Stimulated activated CD4-positive, alpha-beta T cell treated with anti-CD3 and anti-CD28 coated beads, Interleukin-4, amount 100 ng/mL, for 48 hours (primary cell): ENCODE results near the gene LYRM7.
"Not testable (repeated sequence)": the region's sequence is repeated elsewhere in the genome, so short reads cannot be mapped to it uniquely, and the experiment has no call there.

Source experiments
- DNase-seq, 2 donors: peaks; one replicate each; pipeline ENCODE4 v3.0.0-alpha.2; 2020; ENCODE audit warnings: low read depth in 2 of 2

Gene LYRM7

GRCh38 chr5:131180407-131180806 lies 9.7 kb downstream of the LYRM7 start:
- no peak for DNase-seq

- DNase-seq: no peak
Measured at GRCh38 chr5:131182839-131183238, 12.1 kb downstream of the LYRM7 start.

DNA sequence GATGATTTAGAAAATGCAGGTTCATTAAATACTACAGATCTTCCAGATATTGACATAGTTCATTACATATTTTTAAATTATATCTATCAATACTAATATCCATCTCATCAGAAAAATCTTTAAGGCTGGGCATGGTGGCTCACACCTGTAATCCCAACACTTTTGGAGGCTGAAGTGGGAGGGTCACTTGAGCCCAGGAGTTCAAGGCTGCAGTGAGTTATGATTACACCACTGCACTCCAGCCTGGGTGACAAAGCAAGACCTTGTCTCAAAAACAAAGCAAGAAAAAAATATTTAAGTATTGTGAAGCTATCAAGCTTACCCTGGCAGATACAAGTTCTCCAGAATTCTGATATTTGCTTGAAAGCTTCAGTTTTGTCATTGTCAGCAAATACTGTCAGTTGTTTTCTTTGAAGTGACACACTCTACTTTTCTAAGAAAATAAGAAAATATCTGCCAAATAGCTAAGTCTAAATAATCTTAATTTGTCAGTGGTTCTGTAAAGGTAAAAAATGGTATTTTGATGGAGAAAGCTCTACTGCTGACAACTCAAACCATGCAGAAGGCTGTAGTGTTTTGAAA lies 14.9 kb downstream of the LYRM7 start:
- no peak for DNase-seq

DNA sequence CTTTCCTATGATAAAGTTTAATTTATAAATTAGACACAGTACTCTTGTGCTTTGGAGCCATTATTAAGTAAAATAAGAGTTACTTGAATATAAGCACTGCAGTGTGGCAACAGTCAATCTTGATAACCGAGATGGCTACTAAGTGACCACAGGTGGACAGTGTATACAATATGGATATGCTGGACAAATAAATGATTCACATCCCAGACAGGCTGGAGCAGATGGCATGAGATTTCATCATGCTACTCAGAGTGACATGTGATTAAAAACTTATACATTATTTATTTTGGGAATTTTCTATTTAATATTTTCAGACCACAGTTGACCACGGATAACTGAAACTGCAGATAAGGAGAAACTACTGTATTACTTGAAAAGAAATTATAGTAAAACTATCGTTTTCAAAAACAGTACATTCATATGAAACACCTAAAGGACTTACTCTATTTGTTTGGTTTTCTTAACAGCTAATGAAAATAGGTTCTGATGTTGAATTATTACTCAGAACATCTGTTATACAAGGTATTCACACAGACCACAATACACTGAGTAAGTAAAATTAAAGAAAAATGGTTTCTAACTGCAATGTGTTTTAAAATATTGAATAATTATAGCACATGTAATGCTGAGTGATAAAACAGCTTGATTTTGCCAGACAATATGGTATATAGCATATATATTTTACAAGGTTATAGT lies 16.0 kb downstream of the LYRM7 start:
- no peak for DNase-seq

DNA sequence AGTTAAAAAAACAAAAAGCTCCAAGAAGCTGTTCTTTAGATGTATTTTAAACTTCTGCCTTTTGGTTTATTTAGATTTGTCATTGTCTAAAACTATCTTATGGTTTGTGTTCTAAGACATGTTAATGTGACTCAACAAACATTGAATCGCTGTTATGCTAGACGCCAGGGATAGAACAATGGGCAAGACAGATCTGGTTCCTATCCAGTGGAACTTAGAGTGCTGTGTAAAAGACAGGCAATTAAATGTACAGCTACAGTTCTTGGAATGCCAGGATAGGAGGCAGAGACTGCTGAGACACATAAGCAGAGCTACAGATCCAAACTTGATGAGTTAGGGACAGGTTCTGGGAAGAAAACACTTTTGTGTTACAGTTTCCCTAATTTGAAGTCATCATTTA lies 22.4 kb downstream of the LYRM7 start:
- no peak for DNase-seq

DNA sequence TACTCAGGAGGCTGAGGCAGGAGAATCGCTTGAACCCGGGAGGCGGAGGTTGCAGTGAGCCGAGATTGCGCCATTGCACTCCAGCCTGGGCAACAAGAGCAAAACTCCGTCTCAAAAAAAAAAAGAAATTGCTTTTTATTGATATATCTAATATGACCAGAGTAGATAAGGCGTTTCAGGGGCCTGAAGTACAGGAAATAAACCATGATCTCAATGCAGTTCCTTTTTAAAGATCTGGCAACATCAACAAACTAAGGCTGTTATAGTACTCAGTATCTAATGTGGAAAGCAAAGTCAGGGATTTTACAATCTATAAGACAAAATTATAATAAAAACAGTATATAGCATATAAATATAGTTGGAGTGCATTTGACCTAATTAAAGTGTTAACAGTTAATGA lies 23.2 kb downstream of the LYRM7 start:
- not testable (repeated sequence) for DNase-seq

GRCh38 chr5:131194725-131195124 lies 24.0 kb downstream of the LYRM7 start:
- DNase-seq: no peak

- no peak for DNase-seq
Measured at GRCh38 chr5:131195696-131196095, 25.0 kb downstream of the LYRM7 start.

DNA sequence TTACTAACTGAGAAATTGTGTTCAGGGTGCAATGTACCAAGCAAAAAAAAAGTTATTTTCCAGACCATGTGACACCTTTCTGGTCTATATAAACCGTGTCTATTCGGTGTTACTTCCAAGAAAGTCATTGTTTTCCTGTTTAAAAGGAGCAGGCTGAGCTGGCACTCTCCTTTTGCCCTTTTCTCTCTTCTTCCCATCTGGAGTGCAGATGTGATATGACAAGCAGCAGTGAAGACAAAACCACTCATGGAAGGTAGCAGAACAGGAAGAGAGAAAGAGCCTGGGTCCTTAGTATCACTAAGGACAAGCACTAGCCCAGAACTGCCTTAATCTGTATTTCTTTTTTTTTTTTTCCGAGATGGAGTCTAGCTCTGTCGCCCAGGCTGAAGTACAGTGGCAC lies 25.6 kb downstream of the LYRM7 start:
- DNase-seq: no peak

GRCh38 chr5:131198625-131199024 lies 27.9 kb downstream of the LYRM7 start:
- DNase-seq: no peak

DNA sequence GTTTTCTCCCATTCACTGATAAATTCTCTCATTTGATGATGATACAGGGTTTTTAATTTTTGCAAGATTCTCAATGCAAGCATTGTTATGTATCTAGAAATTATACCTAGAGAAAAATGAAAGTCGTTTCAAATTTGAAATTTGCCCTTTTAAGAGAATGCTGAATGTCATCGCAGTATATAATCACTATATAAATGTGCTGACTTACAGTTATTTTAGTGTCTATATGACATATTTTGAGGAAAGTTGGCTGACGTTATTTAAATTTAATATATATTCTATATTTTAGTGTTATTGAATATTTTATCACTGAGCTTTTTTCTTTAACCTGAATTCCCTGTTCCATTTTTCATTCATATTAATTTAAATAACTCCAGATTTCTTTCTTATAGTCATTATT lies 29.8 kb downstream of the LYRM7 start:
- DNase-seq: no peak

- DNase-seq: no peak
Measured at GRCh38 chr5:131204964-131205363, 34.2 kb downstream of the LYRM7 start.

DNA sequence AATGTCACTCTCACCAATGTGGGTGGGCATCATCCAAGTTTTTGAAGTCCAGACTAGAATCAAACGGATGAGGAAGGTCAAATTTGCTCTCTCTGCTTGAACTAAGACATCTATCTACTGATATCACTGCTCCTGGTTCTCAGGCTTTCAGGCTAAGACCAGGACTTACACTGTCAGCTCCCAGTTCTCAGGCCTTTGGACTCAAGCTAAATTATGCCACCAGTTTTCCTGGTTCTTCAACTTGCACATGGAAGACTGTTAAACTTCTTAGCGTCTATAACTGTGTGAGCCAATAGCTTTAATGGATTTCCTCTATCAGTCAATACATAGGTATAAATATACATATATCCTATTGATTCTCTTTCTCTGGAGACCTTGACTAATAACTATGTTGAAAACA lies 35.3 kb downstream of the LYRM7 start:
- no peak for DNase-seq

DNA sequence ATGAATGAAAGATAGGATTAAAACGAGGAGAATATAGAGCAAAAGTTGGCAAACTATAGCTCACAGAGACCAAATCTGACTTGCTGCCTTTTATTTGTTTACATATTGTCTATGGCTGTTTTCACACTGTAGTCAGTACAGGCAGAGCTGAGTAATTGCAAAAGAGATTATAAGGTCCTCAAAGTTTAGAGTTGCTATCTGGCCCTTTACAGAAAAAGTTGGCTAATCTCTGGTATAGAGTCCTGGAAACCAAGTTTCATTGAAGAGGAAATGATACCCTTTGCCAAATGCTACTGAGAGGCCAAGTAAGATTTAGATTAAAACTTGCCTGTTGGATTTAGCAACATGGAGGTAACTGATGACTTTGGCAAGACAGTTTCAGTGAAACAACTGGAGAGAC lies 36.0 kb downstream of the LYRM7 start:
- DNase-seq: no peak

- DNase-seq: no peak
Measured at GRCh38 chr5:131209175-131209505, 38.4 kb downstream of the LYRM7 start.

DNA sequence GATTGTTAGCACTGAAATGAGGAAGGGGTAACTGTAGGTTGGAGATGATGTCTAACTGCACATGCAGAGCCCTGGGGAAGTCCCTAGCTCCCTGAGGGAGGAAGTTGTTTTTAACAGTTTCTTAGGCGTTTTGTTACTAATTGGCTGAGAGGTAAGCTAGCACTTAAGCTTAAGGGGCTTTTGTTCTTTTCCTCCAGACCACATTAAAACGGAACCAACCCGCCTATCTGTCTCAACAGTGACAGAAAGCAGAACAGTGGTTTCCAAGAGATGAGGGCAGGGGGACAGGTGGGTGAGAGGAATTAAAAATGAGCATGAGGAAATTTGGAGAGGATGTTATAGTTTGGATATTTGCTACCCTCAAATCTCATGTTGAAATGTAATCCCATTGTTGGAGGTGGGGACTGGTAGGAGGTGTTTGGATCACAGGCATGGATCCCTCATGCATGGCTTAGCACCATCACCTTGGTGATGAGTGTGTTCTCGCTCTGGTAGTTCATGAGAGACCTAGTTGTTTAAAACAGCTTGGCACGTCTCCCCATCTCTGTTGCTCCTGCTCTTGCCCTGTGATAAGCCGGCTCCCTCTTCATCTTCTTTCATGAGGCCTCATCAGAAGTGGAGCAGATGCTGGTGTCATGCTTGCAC lies 38.9 kb downstream of the LYRM7 start:
- no peak for DNase-seq

- no peak for DNase-seq
Measured at GRCh38 chr5:131210151-131210510, 39.4 kb downstream of the LYRM7 start.

DNA sequence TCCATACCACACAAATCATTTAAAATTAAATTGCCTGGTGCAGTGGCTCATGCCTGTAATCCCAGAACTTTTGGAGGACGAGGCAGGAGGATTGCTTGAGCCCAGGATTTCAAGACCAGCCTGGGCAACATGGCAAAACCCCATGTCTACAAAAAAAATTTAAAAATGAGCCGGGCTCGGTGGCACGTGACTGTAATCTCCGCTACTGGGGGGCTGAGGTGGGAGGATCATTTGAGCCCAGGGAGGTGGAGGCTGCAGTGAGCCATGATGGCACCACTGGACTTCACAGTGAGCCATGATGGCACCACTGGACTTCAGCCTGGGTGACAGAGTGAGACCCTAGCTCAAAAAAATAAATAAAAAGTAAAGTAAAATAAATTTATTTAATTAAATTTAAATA lies 40.9 kb downstream of the LYRM7 start:
- DNase-seq: no peak

GRCh38 chr5:131212471-131213021 lies 41.8 kb downstream of the LYRM7 start:
- DNase-seq: no peak

DNA sequence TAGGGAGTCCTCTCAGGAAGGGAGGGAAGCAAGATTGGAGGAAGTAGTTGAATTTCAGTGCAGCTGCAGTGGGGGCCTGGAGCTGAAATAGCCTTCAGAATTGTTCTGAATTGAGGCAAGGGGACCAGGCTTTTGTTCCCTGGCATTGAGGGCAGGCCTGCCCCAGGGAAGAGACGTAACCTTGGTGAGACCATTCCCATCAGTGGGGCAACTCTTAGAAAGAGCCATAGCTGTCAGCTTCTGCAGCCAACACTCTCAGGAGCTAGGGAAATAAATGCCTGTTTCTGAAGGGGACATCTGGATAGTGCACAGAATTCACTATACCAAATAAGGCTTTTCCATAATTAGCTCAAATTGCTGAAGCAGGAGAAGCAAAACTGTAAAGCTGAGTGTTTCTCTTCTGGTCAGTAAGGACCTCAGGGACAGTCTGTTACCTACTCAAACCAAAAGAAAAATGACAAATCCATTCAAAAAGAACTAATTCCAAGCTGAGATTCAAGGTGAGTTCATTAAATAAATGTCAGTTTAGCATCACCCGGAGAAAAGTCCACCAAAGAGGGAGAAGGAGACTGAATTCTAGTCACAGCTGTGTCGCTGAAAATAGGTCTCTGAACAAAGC lies 44.0 kb downstream of the LYRM7 start:
- no peak for DNase-seq

DNA sequence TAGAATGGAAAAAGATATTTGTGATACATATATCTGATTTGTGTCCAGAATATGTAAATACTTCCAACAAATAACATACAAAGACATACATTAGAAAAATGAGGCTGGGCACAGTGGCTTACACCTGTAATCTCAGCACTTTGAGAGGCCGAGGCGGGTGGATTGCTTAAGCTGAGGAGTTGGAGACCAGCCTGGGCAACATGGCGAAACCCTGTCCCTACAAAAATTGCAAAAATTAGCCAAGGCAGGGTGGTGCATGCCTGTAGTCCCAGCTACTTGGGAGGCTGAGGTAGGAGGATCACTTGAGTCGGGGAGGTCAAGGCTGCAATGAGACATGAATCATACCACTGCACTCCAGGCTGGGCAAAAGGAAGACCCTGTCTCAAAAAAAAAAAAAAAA lies 47.0 kb downstream of the LYRM7 start:
- DNase-seq: no peak

- no peak for DNase-seq
Measured at GRCh38 chr5:131218392-131218791, 47.6 kb downstream of the LYRM7 start.

DNA sequence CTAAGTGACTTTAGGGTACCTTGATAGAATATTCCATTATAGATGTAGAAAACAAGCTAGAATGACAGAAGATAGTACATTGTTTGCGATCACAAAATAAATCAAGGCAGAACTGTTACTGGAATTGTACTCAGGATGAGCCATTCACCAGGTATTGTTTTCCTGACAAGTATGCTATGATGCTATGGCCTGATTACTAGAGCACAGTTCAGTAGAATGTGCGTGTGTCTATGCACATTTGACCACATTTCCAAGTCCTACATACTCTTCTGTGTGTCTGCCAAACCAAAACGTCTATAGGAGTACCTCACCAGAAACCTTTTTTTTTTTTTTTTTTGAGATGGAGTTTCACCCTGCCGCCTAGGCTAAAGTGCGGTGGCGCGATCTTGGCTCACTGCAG lies 49.8 kb downstream of the LYRM7 start:
- no peak for DNase-seq
